GM12864 (cell line): ENCODE measurements around the gene METTL21A.

Source experiments
- DNase-seq: peaks from one replicate; pipeline ENCODE4 v3.0.0-alpha.2; 2011; ENCODE audit warnings: low read depth
- H3K4me3 ChIP-seq: 2 replicates; pipeline ENCODE4 v1.5.1; 2011; ENCODE audit warnings: mild to moderate bottlenecking, low read depth, low read length, control low read depth
- CTCF ChIP-seq: IDR thresholded peaks from 2 replicates; pipeline ENCODE4 v1.5.1; 2011; ENCODE audit warnings: low read depth, mild to moderate bottlenecking, moderate library complexity, low read length, control low read depth, inconsistent platforms; ENCODE audit errors: missing control alignments

METTL21A gene

DNA sequence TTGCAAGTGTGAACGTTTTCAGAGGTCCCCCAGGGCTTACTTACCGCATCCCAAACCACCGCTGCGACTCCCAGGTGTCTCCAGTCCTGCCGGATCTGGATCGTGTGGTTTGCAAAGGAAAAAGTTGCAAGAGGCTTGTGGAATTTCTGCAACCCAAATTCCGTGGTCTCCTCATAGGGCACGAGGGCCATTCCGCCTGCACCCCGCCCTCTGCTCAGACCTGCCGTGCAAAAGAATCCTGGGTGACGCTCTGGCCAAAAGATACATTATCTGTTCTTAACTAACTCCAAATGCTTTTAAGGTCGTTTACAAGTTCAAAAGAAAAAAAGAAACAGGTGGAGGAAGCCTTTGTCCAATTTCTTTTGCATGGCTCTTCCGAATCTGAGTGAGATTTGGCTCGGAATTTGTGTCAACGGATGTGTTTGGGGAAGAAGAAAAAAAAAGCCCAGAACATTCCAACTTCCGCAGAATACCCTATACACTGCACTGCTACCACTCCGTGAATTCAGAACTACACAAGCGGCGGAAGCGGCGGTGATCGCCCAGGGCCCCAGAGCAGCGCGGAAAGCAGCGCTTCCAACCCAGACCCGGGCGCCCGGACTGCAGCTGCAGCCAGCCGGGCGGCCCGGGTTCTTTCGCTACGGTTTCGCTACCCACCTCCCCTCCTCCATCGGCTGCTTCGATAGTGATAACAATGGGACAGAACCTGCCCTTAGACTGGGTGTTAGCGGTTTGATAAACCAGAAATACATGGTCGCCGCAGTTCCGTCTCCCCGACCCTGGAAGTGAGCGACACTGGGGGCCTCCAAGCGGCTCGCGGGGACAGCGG, 795 bp downstream of the METTL21A start:
- TF ChIP-seq CTCF = no peak
- DNase-seq = peak; percentile 54
- peak overlapping the region; percentile 56 for H3K4me3 ChIP-seq

DNA sequence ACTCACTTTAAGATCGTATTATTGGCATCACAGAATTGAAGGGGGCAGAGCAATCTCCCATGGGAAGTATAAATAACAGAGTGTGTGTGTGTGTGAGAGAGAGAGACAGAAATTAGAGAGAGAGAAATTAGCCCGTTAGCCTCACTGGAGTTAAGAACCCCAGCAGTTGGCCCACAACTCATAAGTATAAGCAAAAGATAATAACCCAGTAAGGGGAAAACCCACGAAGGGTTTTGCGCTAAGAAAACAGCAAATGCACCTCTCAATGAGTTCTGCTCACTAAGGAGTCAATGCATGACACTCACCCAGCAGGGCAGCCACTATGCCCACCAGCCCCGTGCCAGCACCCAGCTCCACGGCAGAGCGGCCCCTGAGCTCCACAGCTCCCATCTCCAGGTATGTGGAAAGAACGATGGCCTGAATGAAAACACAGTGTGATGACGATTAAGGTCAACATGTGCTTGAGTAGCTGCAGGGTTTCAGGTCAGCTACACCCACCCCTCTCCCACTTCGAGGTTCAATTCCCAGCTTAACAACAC, 3.6 kb downstream of the METTL21A start:
- no peak for DNase-seq
- TF ChIP-seq CTCF = no peak

GRCh38 chr2:207619764-207620203, 5.4 kb downstream of the METTL21A start:
- TF ChIP-seq CTCF = no peak
- H3K4me3 ChIP-seq = no peak overlapping the region
- DNase-seq = no peak

More for the DNA sequence above, 3.6 kb downstream of the METTL21A start:
- peak overlapping the region; percentile 7; the same call in 1 of the 2 replicates for H3K4me3 ChIP-seq

- no peak overlapping the region for H3K4me3 ChIP-seq
- TF ChIP-seq CTCF = no peak
- no peak for DNase-seq
Observed at GRCh38 chr2:207617011-207617671, 8.1 kb downstream of the METTL21A start.

- TF ChIP-seq CTCF = no peak
- DNase-seq = no peak
- no peak overlapping the region for H3K4me3 ChIP-seq
Observed at GRCh38 chr2:207616185-207616584, 9.0 kb downstream of the METTL21A start.

DNA sequence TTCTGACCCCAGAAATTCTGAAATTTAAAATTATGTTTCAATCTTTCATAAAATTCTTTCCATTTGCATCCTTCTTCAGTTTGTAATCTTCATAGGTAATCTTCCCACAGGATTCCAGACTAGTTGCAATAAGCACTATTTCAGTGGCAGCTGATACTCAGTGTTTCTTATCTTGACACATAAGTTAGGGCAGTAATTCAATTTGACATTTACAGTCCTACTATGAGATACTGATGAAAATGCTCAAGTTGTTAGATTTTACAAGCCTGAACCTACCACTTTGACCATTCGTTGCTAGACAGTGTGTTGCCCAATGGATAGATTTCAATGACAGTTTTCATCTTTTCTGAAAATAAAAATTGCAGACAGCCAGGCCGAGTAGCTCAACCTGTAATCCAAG, 10.4 kb downstream of the METTL21A start:
- H3K4me3 ChIP-seq = no peak overlapping the region
- TF ChIP-seq CTCF = no peak
- DNase-seq = no peak
